Liver (tissue), 3 donors: Measurements from ENCODE around the gene PGPEP1.

Source experiments
- GABPA ChIP-seq, 2 donors: IDR thresholded peaks in 1 of 2; conservative IDR thresholded peaks in 1 of 2; 2 replicates each; pipeline ENCODE4 v1.6.1; 2016; ENCODE audit warnings: antibody characterized with exemption in 2 of 2, mild to moderate bottlenecking in 1 of 2, moderate library complexity in 1 of 2
- RAD21 ChIP-seq, 2 donors: IDR thresholded peaks; 2 replicates each; pipeline ENCODE4 v1.6.1; 2016; ENCODE audit warnings: antibody characterized with exemption in 2 of 2, mild to moderate bottlenecking in 2 of 2
- REST ChIP-seq: IDR thresholded peaks from 2 replicates; pipeline ENCODE4 v1.6.1; 2016; ENCODE audit warnings: antibody characterized with exemption, mild to moderate bottlenecking
- TF ChIP-seq, protein P1 (sequence below): fragments of 150-350 bp; IDR thresholded peaks from 2 replicates; pipeline ENCODE4 v1.5.1; 2017; ENCODE audit warnings: improper control_type of control experiment, low read depth, low read length; ENCODE audit not compliant: missing input control
- TF ChIP-seq, protein P2 (sequence below): IDR thresholded peaks from 2 replicates; pipeline ENCODE4 v1.6.1; 2016; ENCODE audit warnings: antibody characterized with exemption
- donor health status: healthy.
- donor health status: healthy.

DNA sequence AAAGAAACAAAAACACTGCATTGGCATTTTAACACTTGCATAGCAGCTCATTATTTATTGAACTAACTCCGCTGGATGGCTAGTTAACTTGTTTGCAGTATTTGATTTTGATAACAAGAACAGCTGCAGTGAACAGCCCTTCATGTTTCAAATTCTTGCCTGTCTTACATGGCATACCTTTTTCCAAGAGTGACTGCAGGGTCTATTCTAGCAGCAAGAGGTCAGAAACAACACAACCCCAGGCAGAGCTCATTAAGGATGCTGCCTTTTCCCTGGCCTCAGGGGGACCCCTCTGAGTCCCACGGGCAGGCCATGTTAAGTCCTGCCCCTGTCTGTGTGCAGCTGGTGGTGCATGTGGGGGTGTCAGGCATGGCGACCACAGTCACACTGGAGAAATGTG is 16.6 kb downstream of the PGPEP1 start:
- TF ChIP-seq, protein P1, sequence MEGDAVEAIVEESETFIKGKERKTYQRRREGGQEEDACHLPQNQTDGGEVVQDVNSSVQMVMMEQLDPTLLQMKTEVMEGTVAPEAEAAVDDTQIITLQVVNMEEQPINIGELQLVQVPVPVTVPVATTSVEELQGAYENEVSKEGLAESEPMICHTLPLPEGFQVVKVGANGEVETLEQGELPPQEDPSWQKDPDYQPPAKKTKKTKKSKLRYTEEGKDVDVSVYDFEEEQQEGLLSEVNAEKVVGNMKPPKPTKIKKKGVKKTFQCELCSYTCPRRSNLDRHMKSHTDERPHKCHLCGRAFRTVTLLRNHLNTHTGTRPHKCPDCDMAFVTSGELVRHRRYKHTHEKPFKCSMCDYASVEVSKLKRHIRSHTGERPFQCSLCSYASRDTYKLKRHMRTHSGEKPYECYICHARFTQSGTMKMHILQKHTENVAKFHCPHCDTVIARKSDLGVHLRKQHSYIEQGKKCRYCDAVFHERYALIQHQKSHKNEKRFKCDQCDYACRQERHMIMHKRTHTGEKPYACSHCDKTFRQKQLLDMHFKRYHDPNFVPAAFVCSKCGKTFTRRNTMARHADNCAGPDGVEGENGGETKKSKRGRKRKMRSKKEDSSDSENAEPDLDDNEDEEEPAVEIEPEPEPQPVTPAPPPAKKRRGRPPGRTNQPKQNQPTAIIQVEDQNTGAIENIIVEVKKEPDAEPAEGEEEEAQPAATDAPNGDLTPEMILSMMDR, result no peak
- no peak for TF ChIP-seq GABPA (IDR thresholded peaks at IDR 0.05 in 1 of 2, conservative IDR thresholded peaks at IDR 0.05 in 1 of 2)
- no peak for TF ChIP-seq RAD21 (IDR thresholded peaks at IDR 0.05)
- TF ChIP-seq, protein P2, sequence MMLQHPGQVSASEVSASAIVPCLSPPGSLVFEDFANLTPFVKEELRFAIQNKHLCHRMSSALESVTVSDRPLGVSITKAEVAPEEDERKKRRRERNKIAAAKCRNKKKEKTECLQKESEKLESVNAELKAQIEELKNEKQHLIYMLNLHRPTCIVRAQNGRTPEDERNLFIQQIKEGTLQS, result no peak
- no peak for TF ChIP-seq REST
